HuH-7.5 (cell line): ENCODE data around the gene GLT8D2.
A peak's percentile ranks its signal among the peaks of the same experiment; 100 is the strongest.

Experiments
- DNase-seq: peaks from one replicate; pipeline ENCODE4 v3.0.0; 2011; ENCODE audit warnings: low spot score

Gene GLT8D2

GRCh38 chr12:104049903-104050356, at the start of gene GLT8D2:
GLT8D2 (minus strand) TSS chr12:104050187; CDS start chr12:104019648, 30,539 bp downstream.
- DNase-seq = no peak

- DNase-seq = no peak
Observed at GRCh38 chr12:104097954-104098353, 48.0 kb upstream of the GLT8D2 start.

- DNase-seq = no peak
Observed at GRCh38 chr12:104095289-104095688, 45.3 kb upstream of the GLT8D2 start.

GRCh38 chr12:104094284-104094683, 44.3 kb upstream of the GLT8D2 start:
- no peak for DNase-seq

- DNase-seq = no peak
Observed at GRCh38 chr12:104091136-104091535, 41.1 kb upstream of the GLT8D2 start.

GRCh38 chr12:104090685-104091084, 40.7 kb upstream of the GLT8D2 start:
- DNase-seq = no peak

- DNase-seq = no peak
Observed at GRCh38 chr12:104083769-104084475, 33.9 kb upstream of the GLT8D2 start.

- DNase-seq = no peak
Observed at GRCh38 chr12:104080764-104081163, 30.8 kb upstream of the GLT8D2 start.

- no peak for DNase-seq
Observed at GRCh38 chr12:104079024-104079423, 29.0 kb upstream of the GLT8D2 start.

- DNase-seq = no peak
Observed at GRCh38 chr12:104073699-104074098, 23.7 kb upstream of the GLT8D2 start.

GRCh38 chr12:104072099-104072498, 22.1 kb upstream of the GLT8D2 start:
- no peak for DNase-seq

- DNase-seq = no peak
Observed at GRCh38 chr12:104064842-104065427, 14.9 kb upstream of the GLT8D2 start.

- DNase-seq = peak; percentile 95
Observed at GRCh38 chr12:104064031-104064841, 14.2 kb upstream of the GLT8D2 start, which contains the start of gene HCFC2. HCFC2 (plus strand) TSS chr12:104064531; CDS start chr12:104064561, 30 bp downstream.

- no peak for DNase-seq
Observed at GRCh38 chr12:104063712-104064030, 13.7 kb upstream of the GLT8D2 start.

GRCh38 chr12:104060791-104061190, 10.8 kb upstream of the GLT8D2 start:
- DNase-seq = no peak

- no peak for DNase-seq
Observed at GRCh38 chr12:104059963-104060362, 10.0 kb upstream of the GLT8D2 start.

GRCh38 chr12:104058802-104059201, 8.8 kb upstream of the GLT8D2 start:
- no peak for DNase-seq

- no peak for DNase-seq
Observed at GRCh38 chr12:104057771-104058197, 7.8 kb upstream of the GLT8D2 start.

GRCh38 chr12:104056419-104056972, 6.5 kb upstream of the GLT8D2 start:
- DNase-seq = no peak

GRCh38 chr12:104055686-104056388, 5.8 kb upstream of the GLT8D2 start:
- no peak for DNase-seq

GRCh38 chr12:104054681-104055346, 4.8 kb upstream of the GLT8D2 start:
- no peak for DNase-seq
